HL-60 (cell line): ENCODE measurements around the gene GMFB.

ENCODE experiments used
- CTCF ChIP-seq: IDR thresholded peaks from one replicate; pipeline ENCODE4 v1.5.1; 2011; ENCODE audit warnings: low read length, control low read depth, inconsistent platforms; ENCODE audit not compliant: insufficient read depth
- GABPA ChIP-seq: IDR thresholded peaks from 2 replicates; pipeline ENCODE4 v1.6.1; 2012; ENCODE audit warnings: low read depth
- POLR2AphosphoS5 ChIP-seq: IDR thresholded peaks from 2 replicates; pipeline ENCODE4 v1.6.1; 2012; ENCODE audit warnings: low read depth
- REST ChIP-seq: IDR thresholded peaks from 2 replicates; pipeline ENCODE4 v1.6.1; 2012; ENCODE audit warnings: low read depth; ENCODE audit not compliant: insufficient replicate concordance

DNA sequence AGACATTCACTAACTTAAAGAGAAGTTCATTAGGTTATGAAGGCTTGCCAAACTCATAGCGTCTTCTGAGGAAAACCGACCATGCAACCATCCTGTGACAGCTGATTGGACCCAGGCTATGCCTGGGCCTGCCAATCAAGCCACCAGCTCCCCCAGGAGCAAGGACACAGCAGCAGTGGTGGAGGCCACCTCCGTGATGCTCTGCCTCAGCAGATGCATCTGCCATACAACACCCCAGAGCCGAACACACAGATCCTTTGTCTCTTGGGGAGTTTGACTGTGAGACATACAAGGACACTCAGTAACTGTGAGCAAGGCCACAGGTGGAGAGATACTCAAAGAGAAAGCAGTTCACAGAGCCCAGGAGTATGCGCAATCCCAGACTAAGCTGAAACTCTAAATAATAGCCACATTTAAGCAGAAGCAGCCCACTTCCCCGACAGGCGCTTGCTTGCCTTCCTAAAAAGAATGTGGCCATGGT, 37.6 kb downstream of the GMFB start:
- TF ChIP-seq CTCF (no peak), REST (no peak), GABPA (no peak), POLR2AphosphoS5 (no peak)
